CD14-positive monocyte (primary cell): ENCODE data around the gene NEK10. TPM values are rescaled to one million over a fixed set of nuclear protein-coding genes. Genes with fewer than 3 reads are reported as not detected.

Source experiments
- DNase-seq, 3 donors: peaks; one replicate each; pipeline ENCODE4 v3.0.0-alpha.2; 2011 to 2022
- H2AFZ ChIP-seq: 2 replicates; pipeline ENCODE4 v1.6.0; 2012; ENCODE audit warnings: mild to moderate bottlenecking, low read depth, low read length, inconsistent platforms; ENCODE audit not compliant: insufficient read depth, poor library complexity, severe bottlenecking
- H3K27ac ChIP-seq, 2 donors: 1 replicate in 1 of 2; 2 replicates in 1 of 2; pipeline ENCODE4 v1.5.1; 2012 to 2013; ENCODE audit warnings: low read length in 2 of 2, control low read depth in 1 of 2, inconsistent platforms in 1 of 2, low read depth in 1 of 2, mild to moderate bottlenecking in 1 of 2
- H3K27me3 ChIP-seq, 2 donors: one replicate each; pipeline versions ENCODE4 v1.6.0 to v1.6.1; 2011 to 2013; ENCODE audit warnings: low read length in 2 of 2; ENCODE audit not compliant: control insufficient read depth in 2 of 2, insufficient read depth in 2 of 2
- H3K36me3 ChIP-seq, 2 donors: replicated peaks in 1 of 2; 1 replicate in 1 of 2; 2 replicates in 1 of 2; pipeline versions ENCODE4 v1.5.1 to v1.6.1; 2012 to 2013; ENCODE audit warnings: low read length in 2 of 2, control low read depth in 1 of 2, inconsistent platforms in 1 of 2, mild to moderate bottlenecking in 1 of 2; ENCODE audit not compliant: insufficient read depth in 2 of 2, control insufficient read depth in 1 of 2
- H3K4me1 ChIP-seq, 2 donors: 1 replicate in 1 of 2; 2 replicates in 1 of 2; pipeline versions ENCODE4 v1.5.1 to v1.6.1; 2012 to 2013; ENCODE audit warnings: low read length in 2 of 2, control low read depth in 1 of 2, inconsistent platforms in 1 of 2, mild to moderate bottlenecking in 1 of 2, moderate library complexity in 1 of 2; ENCODE audit not compliant: insufficient read depth in 2 of 2, control insufficient read depth in 1 of 2
- H3K4me2 ChIP-seq: replicated peaks from 2 replicates; pipeline ENCODE3; 2012; ENCODE audit warnings: low read length, moderate library complexity, mild to moderate bottlenecking; ENCODE audit not compliant: poor library complexity, severe bottlenecking; ENCODE audit errors: extremely low read depth
- H3K4me3 ChIP-seq, 3 experiments: fragments of 200-600 bp in 1 of 3; sonication (generic) in 1 of 3; replicated peaks in 1 of 3; 1 replicate in 2 of 3; 2 replicates in 1 of 3; pipeline ENCODE4 v1.5.1; 2011 to 2013; ENCODE audit warnings: low read length in 3 of 3, mild to moderate bottlenecking in 3 of 3, control low read depth in 2 of 3, low read depth in 2 of 3, inconsistent platforms in 1 of 3, moderate library complexity in 1 of 3
- H3K79me2 ChIP-seq: 2 replicates; pipeline ENCODE4 v1.6.0; 2012; ENCODE audit warnings: mild to moderate bottlenecking, control low read depth, inconsistent platforms, low read length, moderate library complexity; ENCODE audit not compliant: insufficient read depth
- H3K9ac ChIP-seq: 2 replicates; pipeline ENCODE4 v1.6.0; 2017; ENCODE audit warnings: low read length, mild to moderate bottlenecking; ENCODE audit not compliant: insufficient read depth, poor library complexity, severe bottlenecking
- H3K9me3 ChIP-seq, 2 donors: replicated peaks in 1 of 2; 1 replicate in 1 of 2; 2 replicates in 1 of 2; pipeline versions ENCODE4 v1.5.1 to v1.6.1; 2012 to 2013; ENCODE audit warnings: low read length in 2 of 2, control low read depth in 1 of 2; ENCODE audit not compliant: control insufficient read depth in 1 of 2, insufficient read depth in 1 of 2
- H4K20me1 ChIP-seq: 2 replicates; pipeline ENCODE4 v1.6.0; 2012; ENCODE audit warnings: mild to moderate bottlenecking, low read length, control low read depth, moderate library complexity; ENCODE audit not compliant: insufficient read depth
- H3K27ac Mint-ChIP-seq, 7 donors: one replicate each; pipeline ENCODE4 v1.8.0; 2020; ENCODE audit warnings: mild to moderate bottlenecking in 7 of 7, mixed read lengths in 7 of 7, moderate library complexity in 6 of 7, inconsistent platforms in 2 of 7
- H3K27me3 Mint-ChIP-seq, 3 donors: one replicate each; pipeline ENCODE4 v1.8.0; 2021 to 2022; ENCODE audit warnings: low read depth in 3 of 3, mild to moderate bottlenecking in 3 of 3, mixed read lengths in 3 of 3, moderate library complexity in 3 of 3, inconsistent platforms in 1 of 3
- H3K36me3 Mint-ChIP-seq, 2 donors: one replicate each; pipeline ENCODE4 v1.8.0; 2020; ENCODE audit warnings: mixed read lengths in 2 of 2, inconsistent platforms in 1 of 2, mild to moderate bottlenecking in 1 of 2
- H3K4me1 Mint-ChIP-seq: one replicate; pipeline ENCODE4 v1.8.0; 2020; ENCODE audit warnings: mild to moderate bottlenecking, mixed read lengths
- H3K4me3 Mint-ChIP-seq, 2 donors: one replicate each; pipeline ENCODE4 v1.8.0; 2020; ENCODE audit warnings: mild to moderate bottlenecking in 2 of 2, mixed read lengths in 2 of 2, moderate library complexity in 1 of 2
- H3K9me3 Mint-ChIP-seq, 7 donors: one replicate each; pipeline ENCODE4 v1.8.0; 2020 to 2022; ENCODE audit warnings: mixed read lengths in 7 of 7, mild to moderate bottlenecking in 6 of 7, moderate library complexity in 6 of 7, inconsistent platforms in 2 of 7
- CTCF ChIP-seq: fragments of 200-600 bp; IDR thresholded peaks from one replicate; pipeline ENCODE4 v1.8.0; 2022; ENCODE audit warnings: antibody characterized with exemption, mild to moderate bottlenecking
- WGBS: methylation state at CpG from one replicate; pipeline ENCODE4 v1.1.5; 2013; ENCODE audit warnings: missing lambda C conversion rate; ENCODE audit not compliant: insufficient coverage; 5-methylcytosine and 5-hydroxymethylcytosine counted together
- intact Hi-C, 2 donors: fragments of 100-400 bp; cut with micrococcal nuclease; formaldehyde crosslinking; loops; one replicate each; pipeline versions ENCODE4 v1.15.0 to v1.15.1; 2023
- polyA plus RNA-seq, 3 donors: library from polyadenylated mRNA; depleted of rRNA in 1 of 3; unstranded in 2 of 3; stranded (reverse) in 1 of 3; fragments of 300-500 nt in 2 of 3; fragments of >200 nt in 1 of 3; fragmentation: Illumina TruSeq in 2 of 3; gene quantifications; 1 replicate in 2 of 3; 2 replicates in 1 of 3; pipeline ENCODE4 v1.2.3, GENCODE V29; 2012 to 2021

NEK10 gene
- polyA plus RNA-seq, 3 donors = not detected

- no peaks in the 10 kb centered on the region for H3K27me3 ChIP-seq
- no peaks in the 10 kb centered on the region for H3K79me2 ChIP-seq
- no CpG with 5 or more reads among the region's 2 CpGs for WGBS
- H3K4me3 ChIP-seq = no peak overlapping the region
- no peak for TF ChIP-seq CTCF
- no peak for DNase-seq
- intact Hi-C loops = no loop called here
- H3K27ac ChIP-seq = no peak overlapping the region
- H3K4me1 ChIP-seq = no peaks in the 10 kb centered on the region
- Mint-ChIP-seq H3K9me3 (no peaks in the 10 kb centered on the region), H3K27ac (no peak overlapping the region), H3K4me1 (no peaks in the 10 kb centered on the region), H3K36me3 (no peaks in the 10 kb centered on the region), H3K4me3 (no peak overlapping the region), H3K27me3 (peaks cover 2 to 3% (median 3%) of the 10 kb centered on the region in 3 donors)
- no peaks in the 10 kb centered on the region for H3K9me3 ChIP-seq
- no peak overlapping the region for H3K4me2 ChIP-seq
- no peak overlapping the region for H2AFZ ChIP-seq
- H3K9ac ChIP-seq = no peak overlapping the region
- no peaks in the 10 kb centered on the region for H3K36me3 ChIP-seq
- H4K20me1 ChIP-seq = no peaks in the 10 kb centered on the region
Observed at GRCh38 chr3:27133060-27133459, 236.1 kb downstream of the NEK10 start.

GRCh38 chr3:27130796-27131195 is 238.4 kb downstream of the NEK10 start:
- intact Hi-C loops = no loop called here
- DNase-seq = no peak
- no peak overlapping the region for H3K9ac ChIP-seq
- H3K4me2 ChIP-seq = no peak overlapping the region
- Mint-ChIP-seq H3K27ac (no peak overlapping the region), H3K36me3 (no peaks in the 10 kb centered on the region), H3K9me3 (no peaks in the 10 kb centered on the region), H3K4me1 (no peaks in the 10 kb centered on the region), H3K27me3 (peaks cover 0 to 6% (median 4%) of the 10 kb centered on the region in 3 donors), H3K4me3 (no peak overlapping the region)
- no peak for TF ChIP-seq CTCF
- WGBS = no CpG with 5 or more reads among the region's 1 CpG
- no peak overlapping the region for H3K27ac ChIP-seq
- no peaks in the 10 kb centered on the region for H3K79me2 ChIP-seq
- H3K9me3 ChIP-seq = no peaks in the 10 kb centered on the region
- H2AFZ ChIP-seq = no peak overlapping the region
- no peaks in the 10 kb centered on the region for H4K20me1 ChIP-seq
- no peak overlapping the region for H3K4me3 ChIP-seq
- no peaks in the 10 kb centered on the region for H3K36me3 ChIP-seq
- no peaks in the 10 kb centered on the region for H3K27me3 ChIP-seq
- H3K4me1 ChIP-seq = no peaks in the 10 kb centered on the region
